ENCODE data around the gene UHMK1. TPM values are rescaled to one million over a fixed set of nuclear protein-coding genes. Genes with fewer than 3 reads are reported as not detected.

UHMK1 gene
- total and polyA plus RNA-seq, 2 of the 4 experiments (the other 2 are of a cell fraction) = 15.6 to 57.9 TPM

- Histone ChIP-seq H2AK9ac (replicated peaks; ENCODE audit: low read depth, low read length, poor library complexity) (no peak overlapping the region), H3K4me1 (ENCODE audit: control insufficient read depth, insufficient read depth, low read length) (peaks cover 1% of the 10 kb centered on the region), H4K20me1 (ENCODE audit: insufficient read depth, low read length) (peaks cover 21% of the 10 kb centered on the region), H3K79me1 (ENCODE audit: low read depth in 1 of 2, low read length in 2 of 2) (peaks cover 24 to 63% of the 10 kb centered on the region in 2 experiments), H2BK20ac (ENCODE audit: low read depth, low read length) (no peak overlapping the region), H3K9ac (ENCODE audit: low read depth, low read length) (no peak overlapping the region), H3K23ac (ENCODE audit: low read depth, low read length) (no peak overlapping the region), H3K4ac (ENCODE audit: low read depth, low read length) (no peak overlapping the region), H3K9me3 (ENCODE audit: control insufficient read depth, insufficient read depth, low read length) (no peaks in the 10 kb centered on the region), H4K8ac (ENCODE audit: low read depth in 2 of 2, low read length in 2 of 2) (no peak overlapping the region), H3K18ac (ENCODE audit: low read depth, low read length) (no peak overlapping the region), H2BK120ac (ENCODE audit: low read depth, low read length) (no peak overlapping the region), H3K36me3 (ENCODE audit: control insufficient read depth, insufficient read depth, low read length) (peaks cover 17% of the 10 kb centered on the region), H4K91ac (ENCODE audit: insufficient read depth, low read depth, low read length) (no peak overlapping the region), H2AFZ (replicated peaks; ENCODE audit: low read length, poor library complexity) (no peak overlapping the region), H3K4me2 (ENCODE audit: low read depth, low read length) (no peak overlapping the region), H2AK5ac (ENCODE audit: low read depth, low read length) (no peak overlapping the region), H3K9me1 (ENCODE audit: insufficient read depth, low read length) (0 out of 2 replicates have a peak, but pooled peaks cover 3% of the 10 kb centered on the region), H2BK5ac (ENCODE audit: low read depth, low read length, poor library complexity, severe bottlenecking) (no peak overlapping the region), H3K27ac (ENCODE audit: insufficient read depth, low read length) (no peak overlapping the region), H3K56ac (ENCODE audit: extremely low read depth, insufficient read depth, low read length) (no peak overlapping the region), H2BK15ac (ENCODE audit: low read depth, low read length) (no peak overlapping the region), H3K14ac (replicated peaks; ENCODE audit: low read depth, low read length) (no peak overlapping the region), H3K27me3 (ENCODE audit: control insufficient read depth, insufficient read depth, low read length) (no peaks in the 10 kb centered on the region), H4K5ac (ENCODE audit: low read depth, low read length) (no peak overlapping the region; the same call in 1 of the 2 replicates), H3K4me3 (ENCODE audit: insufficient read depth, low read depth, low read length) (no peak overlapping the region)
- no peak for TF ChIP-seq CEBPB (IDR thresholded peaks at IDR 0.05; ENCODE audit: low read depth, low read length)
- TF ChIP-seq MXI1 (IDR thresholded peaks at IDR 0.05; ENCODE audit: borderline replicate concordance, low read depth, low read length) = no peak
- TF ChIP-seq MAFK (IDR thresholded peaks at IDR 0.05; ENCODE audit: low read depth, low read length) = no peak
- TF ChIP-seq RAD21 (IDR thresholded peaks at IDR 0.05; ENCODE audit: low read length) = no peak
- TF ChIP-seq RFX5 (IDR thresholded peaks at IDR 0.05; ENCODE audit: low read depth, low read length) = no peak
- TF ChIP-seq ELK1 (IDR thresholded peaks at IDR 0.05; ENCODE audit: borderline replicate concordance, low read depth, low read length) = no peak
- TF ChIP-seq USF2 (IDR thresholded peaks at IDR 0.05; ENCODE audit: low read depth, low read length) = no peak
- no peak for TF ChIP-seq BHLHE40 (IDR thresholded peaks at IDR 0.05; ENCODE audit: low read depth, low read length)
- TF ChIP-seq SMC3 (IDR thresholded peaks at IDR 0.05; ENCODE audit: low read depth, low read length) = no peak
- no peak for TF ChIP-seq FOS (IDR thresholded peaks at IDR 0.05; ENCODE audit: low read depth, low read length)
- TF ChIP-seq CHD1 (IDR thresholded peaks at IDR 0.05; ENCODE audit: low read depth, low read length) = no peak
- no peak for TF ChIP-seq NFE2L2 (IDR thresholded peaks at IDR 0.05; ENCODE audit: low read depth, low read length)
- TF ChIP-seq POLR2A (IDR thresholded peaks at IDR 0.05; ENCODE audit: low read depth, low read length) = no peak
- TF ChIP-seq CTCF (conservative IDR thresholded peaks at IDR 0.05; ENCODE audit: low read depth, low read length) = no peak
- intact Hi-C loops (cut with micrococcal nuclease) (no loop called here), dilution Hi-C loops (cut with HindIII; ENCODE audit: low sequenced_read_pairs, unreplicated experiment) (no loop called here), in situ Hi-C loops (cut with MboI; ENCODE audit: low sequenced_read_pairs) (no loop called here)
- BruUV-seq (replicated peaks) = no TSS peak
- ChIA-PET POLR2A (ENCODE audit: unreplicated experiment) (no interaction called here), CTCF (interaction anchor here (1.6 kb wide), 1 partner anchor 44 kb away, joined by 7 read pairs; no protein-coding TSS in a partner anchor)
- no CpG with 5 or more reads among the region's 1 CpG for WGBS, 2 experiments (ENCODE audit: extremely low coverage in 2 of 2, insufficient read length in 1 of 2)
- ATAC-seq (ENCODE audit: low read depth) = no peak
- DNase-seq = no peak
Observed at GRCh38 chr1:162573136-162573535, 75.5 kb downstream of the UHMK1 start.

Data from IMR-90 (cell line).